ENCODE measurements around the gene RGS1.

DNA sequence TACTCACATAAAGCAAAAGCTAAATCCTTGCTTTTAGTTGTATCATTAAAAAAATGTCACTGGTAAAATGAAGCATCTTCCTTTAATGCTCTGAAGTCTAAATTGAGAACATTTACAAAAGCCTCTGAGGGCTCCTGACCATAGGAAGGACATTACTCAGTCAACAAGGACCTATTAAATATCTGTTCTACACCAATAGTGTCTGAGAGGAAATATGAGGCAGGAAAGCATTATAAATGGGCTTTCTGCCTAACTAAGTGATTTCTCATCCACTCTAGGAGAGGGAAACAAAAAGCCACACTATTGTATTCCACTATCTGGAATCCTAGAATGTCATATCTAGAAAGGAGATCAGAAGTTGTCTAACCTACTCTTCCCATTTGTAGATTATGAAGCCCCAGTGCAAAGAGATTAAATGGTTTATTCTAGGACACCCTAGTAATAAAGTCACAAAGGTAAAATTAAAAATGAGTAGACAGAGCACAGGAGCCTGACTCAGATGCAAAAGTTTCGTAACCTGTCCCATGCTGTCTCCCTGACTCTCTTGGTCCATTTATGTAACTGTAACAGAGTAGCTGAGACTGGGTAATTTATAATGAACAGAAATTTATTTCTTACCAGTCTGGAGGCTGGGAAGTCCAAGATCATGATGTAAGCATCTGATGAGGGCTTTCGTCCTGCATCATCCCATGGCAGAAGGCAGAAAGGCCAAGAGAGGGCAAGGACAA lies 17.6 kb downstream of the RGS1 start:
- no peak for TF ChIP-seq CTCF (IDR thresholded peaks at IDR 0.05)
- no peak for TF ChIP-seq EP300 (IDR thresholded peaks at IDR 0.05)
- TF ChIP-seq POLR2AphosphoS5 (IDR thresholded peaks at IDR 0.05) = peak; percentile 27
- no peak for TF ChIP-seq POLR2A (IDR thresholded peaks at IDR 0.05)

Data from gastroesophageal sphincter (tissue), 3 donors.